HG02943 (cell line): ENCODE data around the gene BRIP1.
"Not testable (repeated sequence)": the region's sequence is repeated elsewhere in the genome, so short reads cannot be mapped to it uniquely, and the experiment has no call there.

ENCODE experiments used
- ATAC-seq: cut with Tn5 transposase; IDR thresholded peaks from one replicate; pipeline ENCODE4 v1.9.1; 2021; ENCODE audit warnings: mild to moderate bottlenecking, low read depth, moderate library complexity; ENCODE audit not compliant: unreplicated experiment

BRIP1 gene

DNA sequence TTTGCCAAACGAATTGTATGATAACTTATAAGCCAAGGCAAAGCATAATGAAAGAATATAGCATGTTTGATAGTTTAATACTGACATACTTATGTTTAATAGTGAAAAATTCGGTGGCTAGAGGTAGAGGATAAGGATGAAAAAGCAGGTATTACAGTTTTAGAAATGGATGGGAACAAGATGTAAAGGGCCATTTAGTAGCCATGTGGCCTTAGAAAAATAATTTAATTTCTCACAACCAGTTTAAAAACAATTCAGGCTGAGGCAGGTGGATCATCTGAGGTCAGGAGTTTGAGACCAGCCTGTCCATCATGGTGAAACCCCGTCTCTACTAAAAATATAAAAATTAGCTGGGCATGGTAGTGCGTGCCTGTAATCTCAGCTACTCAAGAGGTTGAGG, 152.8 kb downstream of the BRIP1 start:
- no peak for ATAC-seq

DNA sequence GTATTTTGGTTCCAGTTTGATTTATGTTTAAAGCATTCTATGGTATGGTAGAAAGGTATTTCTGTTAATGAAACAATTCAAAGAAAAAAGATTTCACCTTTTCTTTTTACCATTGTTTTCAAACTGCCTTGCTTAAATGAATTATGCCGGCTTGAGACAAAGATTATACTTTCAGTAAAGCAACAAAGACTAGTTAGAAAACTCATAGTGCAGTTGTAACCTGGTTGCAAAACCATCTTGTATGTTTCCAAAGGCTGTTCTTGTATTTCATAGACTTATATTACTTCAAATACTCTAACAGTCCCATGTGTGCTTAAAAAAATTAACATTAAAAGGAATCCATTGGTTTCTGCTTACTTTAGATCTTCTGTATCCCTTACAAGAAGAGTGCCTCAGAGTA, 153.8 kb downstream of the BRIP1 start:
- ATAC-seq = no peak

DNA sequence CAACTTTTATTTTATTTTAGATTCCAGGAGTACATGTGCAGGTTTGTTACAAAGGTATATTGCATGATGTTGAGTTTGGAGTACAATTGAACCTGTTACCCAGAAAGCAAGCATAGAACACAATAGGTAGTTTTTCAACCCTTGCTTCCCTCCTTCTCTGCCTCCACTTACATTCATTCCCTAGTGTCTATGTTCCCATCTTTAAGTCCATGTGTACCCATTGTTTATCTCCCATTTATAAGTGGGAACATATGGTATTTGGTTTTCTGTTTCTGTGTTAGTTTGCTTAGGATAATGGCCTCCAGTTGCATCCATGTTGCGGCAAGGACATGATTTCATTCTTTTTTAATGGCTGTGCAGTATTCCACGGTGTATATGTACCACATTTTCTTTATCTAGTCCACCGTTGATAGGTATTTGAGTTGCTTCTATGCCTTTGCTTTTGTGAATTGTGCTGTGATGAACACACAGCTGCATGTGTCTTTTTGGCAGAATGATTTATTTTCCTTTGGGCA, 158.3 kb downstream of the BRIP1 start:
- ATAC-seq = no peak

- ATAC-seq = no peak
Measured at GRCh38 chr17:61702450-61702849, 160.9 kb downstream of the BRIP1 start.

GRCh38 chr17:61701978-61702377, 161.3 kb downstream of the BRIP1 start:
- no peak for ATAC-seq

DNA sequence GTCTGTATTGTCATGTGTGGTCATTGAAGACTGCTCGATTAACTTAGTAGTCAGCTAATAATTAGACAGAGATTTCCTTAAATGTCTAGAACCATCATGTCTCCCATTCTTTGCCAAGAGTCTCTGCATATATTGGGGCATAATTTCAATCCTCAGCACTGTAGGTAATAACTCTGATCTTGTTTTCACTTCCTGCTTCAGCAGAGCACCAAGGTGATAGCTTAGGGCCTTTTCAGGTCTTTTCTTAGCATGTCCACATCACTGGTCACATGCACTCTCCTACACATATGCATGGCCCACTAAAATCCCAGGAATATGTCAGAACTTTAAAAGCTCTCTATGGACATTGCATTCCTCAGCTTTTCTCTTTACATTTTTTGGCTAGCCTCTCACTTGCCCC, 162.0 kb downstream of the BRIP1 start:
- ATAC-seq = no peak

DNA sequence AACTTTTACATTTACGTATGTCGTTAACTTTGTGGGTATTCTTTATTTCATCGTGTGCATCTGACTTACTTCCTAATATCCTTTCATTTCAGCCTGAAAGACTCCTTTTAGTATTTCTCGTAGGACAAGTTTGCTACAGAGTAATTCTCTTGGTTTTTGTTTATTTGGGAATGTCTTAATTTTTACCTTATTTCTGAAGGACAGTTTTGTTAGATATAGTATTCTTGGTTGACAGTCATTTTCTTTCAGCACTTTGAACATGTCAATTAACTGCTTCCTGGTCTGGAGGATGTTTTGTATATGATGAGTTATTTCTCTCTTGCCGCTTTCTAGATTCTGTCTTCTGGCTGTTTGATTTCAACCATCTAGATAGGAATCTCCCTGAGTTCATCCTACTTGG, 163.1 kb downstream of the BRIP1 start:
- ATAC-seq = no peak

GRCh38 chr17:61699694-61700093, 163.6 kb downstream of the BRIP1 start:
- ATAC-seq = no peak

GRCh38 chr17:61699032-61699431, 164.3 kb downstream of the BRIP1 start:
- no peak for ATAC-seq

DNA sequence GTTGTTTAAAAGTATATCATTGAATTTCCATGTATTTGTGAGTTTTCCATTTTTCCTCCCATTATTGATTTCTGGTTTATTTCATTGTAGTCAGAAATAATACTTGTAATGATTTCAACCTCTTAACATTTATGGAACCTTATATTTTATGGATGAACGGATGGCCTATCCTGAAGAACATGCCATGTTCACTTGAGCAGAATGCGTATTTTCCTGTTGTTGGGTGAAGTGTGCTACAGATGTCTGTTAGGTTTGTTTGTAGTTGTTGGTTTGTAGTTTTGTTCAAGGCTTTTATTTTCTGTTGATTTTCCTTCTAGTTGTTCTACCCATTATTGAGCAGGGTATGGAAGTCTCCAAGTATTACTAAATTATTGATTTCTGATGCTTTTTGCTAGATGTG, 165.1 kb downstream of the BRIP1 start:
- no peak for ATAC-seq

DNA sequence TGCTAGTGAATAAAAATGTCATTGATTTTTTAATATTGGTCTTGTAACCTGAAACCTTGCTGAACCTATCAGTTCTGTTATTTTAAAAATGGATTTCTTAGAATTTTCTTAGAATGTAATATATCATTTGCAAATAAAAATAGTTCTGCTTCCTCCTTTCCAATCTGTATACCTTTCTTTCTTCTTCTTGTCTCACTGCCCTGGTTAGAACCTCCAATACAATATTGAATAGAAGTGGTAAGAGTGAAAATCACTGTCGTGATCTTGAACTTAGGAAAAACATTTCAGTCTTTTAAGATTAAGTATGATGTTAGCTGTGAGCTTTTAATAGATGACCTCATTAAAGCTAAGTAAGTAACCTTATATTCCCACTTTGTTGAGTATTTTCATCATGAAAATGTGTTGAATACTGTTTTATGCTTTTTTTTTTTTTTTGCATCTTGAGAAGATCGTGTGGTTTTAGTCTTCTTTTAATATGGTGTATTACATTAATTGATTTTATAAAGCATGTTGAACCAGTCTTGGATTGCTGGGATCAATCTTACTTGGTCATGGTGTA, 167.5 kb downstream of the BRIP1 start:
- no peak for ATAC-seq

GRCh38 chr17:61694095-61694494, 169.2 kb downstream of the BRIP1 start:
- no peak for ATAC-seq

DNA sequence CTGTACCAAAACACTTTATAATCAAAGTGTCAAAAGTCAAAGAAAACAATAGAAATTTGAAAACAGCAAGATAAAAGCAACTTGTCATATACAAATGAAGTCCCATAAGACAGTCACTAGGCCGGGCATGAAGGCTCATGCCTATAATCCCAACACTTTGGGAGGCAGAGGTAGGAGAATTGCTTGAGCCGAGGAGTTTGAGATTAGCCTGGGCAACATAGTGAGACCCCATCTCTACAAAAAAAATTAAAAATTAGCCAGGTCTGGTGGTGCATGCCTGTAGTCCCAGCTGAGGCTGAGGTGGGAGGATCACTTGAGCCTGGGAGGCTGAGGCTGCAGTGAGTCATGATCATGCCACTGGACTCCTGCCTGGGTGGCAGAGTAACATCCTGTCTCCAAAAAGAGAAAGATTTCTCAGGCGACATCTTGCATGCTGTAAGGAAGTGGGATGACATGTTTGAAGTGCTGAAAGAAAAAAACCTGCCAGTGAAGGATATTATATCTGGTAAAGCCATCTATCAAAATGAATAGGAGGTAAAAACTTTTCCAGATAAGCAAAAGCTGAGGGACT, 173.6 kb downstream of the BRIP1 start:
- ATAC-seq = no peak

DNA sequence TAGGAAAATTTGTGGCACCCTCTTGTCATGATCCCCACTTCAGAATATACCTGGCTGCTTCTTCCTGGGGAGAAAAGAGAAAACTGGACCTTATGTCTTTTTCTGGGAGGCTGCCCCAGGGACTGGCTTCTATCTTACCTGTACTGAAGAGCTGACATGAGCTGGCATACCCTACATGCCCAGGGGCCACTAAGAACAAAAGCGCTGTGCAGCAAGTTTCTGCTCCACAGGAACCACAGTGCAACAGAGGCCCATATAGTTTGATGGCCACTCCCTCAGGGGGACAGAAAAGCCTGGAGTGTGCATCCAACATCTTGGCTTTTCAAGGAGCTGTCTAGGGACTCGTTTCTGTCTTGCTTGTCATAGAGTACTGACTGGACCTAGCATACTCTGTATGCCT, 175.6 kb downstream of the BRIP1 start:
- no peak for ATAC-seq

DNA sequence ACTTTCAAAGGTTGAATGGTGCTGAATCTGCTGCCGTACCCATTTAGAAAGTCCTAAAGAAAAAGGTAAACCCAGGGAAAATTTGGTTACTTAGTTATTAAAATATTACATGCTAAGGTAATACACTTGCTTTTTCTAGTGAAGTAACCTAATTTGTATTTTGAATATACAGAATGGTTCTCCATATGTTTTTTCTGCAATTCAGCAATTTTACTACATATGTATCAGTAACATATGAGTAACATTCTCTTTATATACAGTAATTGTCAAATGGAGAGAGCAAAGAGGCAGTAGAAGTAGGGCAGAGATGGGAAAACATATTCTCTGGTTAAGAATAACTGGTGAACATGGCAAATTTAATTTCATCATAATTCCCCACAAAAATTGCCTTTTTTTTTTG, 177.2 kb downstream of the BRIP1 start:
- ATAC-seq = no peak

DNA sequence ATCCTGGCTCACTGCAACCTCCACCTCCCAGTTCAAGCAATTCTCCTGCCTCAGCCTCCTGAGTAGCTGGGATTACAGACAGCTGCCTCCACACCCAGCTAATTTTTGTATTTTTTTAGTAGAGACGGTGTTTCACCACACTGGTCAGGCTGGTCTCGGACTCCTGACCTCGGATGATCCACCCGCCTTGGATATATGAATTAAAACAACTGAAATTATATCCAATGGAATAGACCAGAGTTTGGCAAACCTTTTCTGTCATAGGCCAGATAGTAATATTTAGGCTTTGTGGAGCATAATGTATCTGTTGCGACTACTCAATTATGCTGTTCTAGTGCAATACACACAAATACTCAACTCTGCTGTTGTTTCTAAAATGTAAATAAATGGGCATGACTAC, 178.5 kb downstream of the BRIP1 start:
- no peak for ATAC-seq

DNA sequence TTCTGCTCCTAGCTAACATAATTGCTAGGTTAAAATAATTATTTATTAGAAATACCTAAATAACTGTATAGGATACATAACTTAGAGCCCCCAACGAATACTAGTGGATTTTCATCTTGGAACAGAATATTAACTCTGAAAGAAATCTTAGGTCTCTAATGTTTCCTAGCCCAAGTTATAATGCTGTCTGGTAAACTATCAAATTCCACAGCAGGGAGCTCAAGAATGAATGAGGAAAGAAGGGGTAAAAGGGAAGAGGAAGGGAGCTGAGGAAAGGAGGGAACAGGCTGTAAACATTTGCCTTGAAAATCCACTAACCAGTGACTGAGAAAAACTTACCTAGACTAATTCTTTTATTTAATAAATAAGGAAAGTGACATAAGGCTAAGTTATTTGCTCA, 179.2 kb downstream of the BRIP1 start:
- ATAC-seq = no peak

DNA sequence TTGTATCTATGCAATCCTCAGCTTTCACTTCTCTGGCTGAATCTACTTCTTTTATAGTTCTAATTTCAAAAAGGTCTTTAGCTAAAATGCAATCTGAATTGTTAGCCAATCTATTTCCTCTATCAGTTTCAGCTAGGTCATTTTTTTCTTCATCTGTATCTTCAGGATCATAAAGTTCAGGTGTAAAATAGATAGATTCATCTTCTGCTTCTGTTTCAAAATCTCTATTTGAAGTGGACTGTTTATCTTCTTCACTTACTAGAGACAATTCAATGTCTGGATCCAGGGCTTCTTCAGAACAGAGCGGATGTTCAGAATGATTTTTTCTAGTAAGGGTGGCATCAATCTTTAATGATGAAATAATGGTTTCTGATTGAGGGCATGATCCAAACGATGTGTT, 179.9 kb downstream of the BRIP1 start:
- no peak for ATAC-seq

DNA sequence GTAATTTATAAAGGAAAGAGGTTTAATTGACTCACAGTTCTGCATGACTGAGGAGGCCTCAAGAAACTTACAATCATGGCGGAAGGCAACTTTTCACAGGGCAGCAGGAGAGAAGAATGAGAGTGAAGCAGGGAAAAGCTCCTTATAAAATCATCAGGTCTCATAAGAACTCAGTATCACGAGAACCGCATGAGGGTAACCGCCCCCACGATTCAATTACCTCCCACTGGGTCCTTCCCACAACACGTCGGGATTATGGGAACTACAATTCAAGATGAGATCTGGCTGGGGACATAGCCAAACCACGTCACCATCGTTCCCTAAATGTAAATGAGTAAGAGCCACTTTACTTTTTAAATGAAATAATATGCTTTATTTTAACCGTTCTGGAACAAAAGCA, 182.4 kb downstream of the BRIP1 start:
- ATAC-seq = no peak

GRCh38 chr17:61678339-61678738, 185.0 kb downstream of the BRIP1 start:
- no peak for ATAC-seq

- ATAC-seq = not testable (repeated sequence)
Measured at GRCh38 chr17:61677150-61677811, 186.0 kb downstream of the BRIP1 start.

- not testable (repeated sequence) for ATAC-seq
Measured at GRCh38 chr17:61676522-61676921, 186.8 kb downstream of the BRIP1 start.
